OCI-LY1 (cell line): Measurements from ENCODE around the gene ADGRV1.

Experiments
- H2AFZ ChIP-seq: fragments of 200-600 bp; sonication (generic), shearing (Covaris generic); 2 replicates; pipeline ENCODE4 v1.6.0; 2014; ENCODE audit warnings: antibody characterized with exemption, mild to moderate bottlenecking, low read length
- H3F3A ChIP-seq: fragments of 200-600 bp; sonication (generic), shearing (Covaris generic); 2 replicates; pipeline ENCODE4 v1.6.0; 2014; ENCODE audit warnings: mild to moderate bottlenecking, antibody characterized with exemption, low read length, moderate library complexity; ENCODE audit not compliant: insufficient read depth
- H3K27ac ChIP-seq: fragments of 200-600 bp; sonication (generic); 2 replicates; pipeline ENCODE4 v1.5.1; 2014; ENCODE audit warnings: low read length, mixed run types, mild to moderate bottlenecking, low read depth; ENCODE audit not compliant: poor library complexity, severe bottlenecking
- H3K27me3 ChIP-seq: fragments of 200-600 bp; sonication (generic); 2 replicates; pipeline ENCODE4 v1.6.0; 2014; ENCODE audit warnings: antibody characterized with exemption, mild to moderate bottlenecking, low read length, moderate library complexity; ENCODE audit not compliant: insufficient read depth
- H3K36me3 ChIP-seq: fragments of 200-600 bp; sonication (generic); 2 replicates; pipeline ENCODE4 v1.6.1; 2014; ENCODE audit warnings: mild to moderate bottlenecking, antibody characterized with exemption, low read length, moderate library complexity, mixed read lengths; ENCODE audit not compliant: insufficient read depth
- H3K4me1 ChIP-seq: fragments of 200-600 bp; sonication (generic); 2 replicates; pipeline ENCODE4 v1.5.1; 2014; ENCODE audit warnings: mild to moderate bottlenecking, low read length, moderate library complexity; ENCODE audit not compliant: insufficient read depth, severe bottlenecking
- H3K4me2 ChIP-seq: fragments of 200-600 bp; sonication (generic), shearing (Covaris generic); 2 replicates; pipeline ENCODE4 v1.6.1; 2014; ENCODE audit warnings: low read length
- H3K4me3 ChIP-seq: fragments of 200-600 bp; sonication (generic); 2 replicates; pipeline ENCODE4 v1.5.1; 2014; ENCODE audit warnings: low read length, low read depth, mild to moderate bottlenecking, mixed read lengths; ENCODE audit not compliant: poor library complexity, severe bottlenecking
- H3K79me2 ChIP-seq: fragments of 200-600 bp; shearing (Covaris generic); 2 replicates; pipeline ENCODE4 v1.6.1; 2016; ENCODE audit warnings: mixed run types, low read length, mixed read lengths; ENCODE audit not compliant: insufficient read depth
- H3K9ac ChIP-seq: fragments of 200-600 bp; sonication (generic), shearing (Covaris generic); 2 replicates; pipeline ENCODE4 v1.6.1; 2014; ENCODE audit warnings: mild to moderate bottlenecking, low read length, mixed read lengths
- H3K9me2 ChIP-seq: fragments of 200-600 bp; sonication (generic), shearing (Covaris generic); 2 replicates; pipeline ENCODE4 v1.6.1; 2014; ENCODE audit warnings: low read depth, mild to moderate bottlenecking, low read length, mixed read lengths
- H3K9me3 ChIP-seq: fragments of 200-600 bp; shearing (Covaris generic); 2 replicates; pipeline ENCODE4 v1.6.1; 2014; ENCODE audit warnings: low read length, mixed read lengths
- H4K20me1 ChIP-seq: fragments of 200-600 bp; sonication (generic), shearing (Covaris generic); 2 replicates; pipeline ENCODE4 v1.6.0; 2016; ENCODE audit warnings: mild to moderate bottlenecking, low read length; ENCODE audit not compliant: insufficient read depth
- CTCF ChIP-seq: fragments of 200-600 bp; sonication (generic), shearing (Covaris generic); IDR thresholded peaks from 2 replicates; pipeline ENCODE4 v1.5.1; 2017; ENCODE audit warnings: mild to moderate bottlenecking, antibody characterized with exemption, low read length, moderate library complexity, mixed read lengths
- EZH2 ChIP-seq: fragments of 200-600 bp; sonication (generic), shearing (Covaris generic); IDR thresholded peaks from 2 replicates; pipeline ENCODE4 v1.8.0; 2017; ENCODE audit warnings: borderline replicate concordance, mixed run types, mild to moderate bottlenecking, antibody characterized with exemption, low read length, moderate library complexity, mixed read lengths

The ADGRV1 gene

GRCh38 chr5:91175708-91176107 is 617.1 kb downstream of the ADGRV1 start:
- no peak overlapping the region for H2AFZ ChIP-seq

GRCh38 chr5:91176288-91177016 is 617.9 kb downstream of the ADGRV1 start:
- Histone ChIP-seq H3K27me3 (no peaks in the 10 kb centered on the region), H3K36me3 (no peaks in the 10 kb centered on the region), H2AFZ (no peak overlapping the region), H3K79me2 (no peaks in the 10 kb centered on the region), H3F3A (no peaks in the 10 kb centered on the region), H3K9ac (no peak overlapping the region), H3K9me2 (no peaks in the 10 kb centered on the region), H3K27ac (no peak overlapping the region), H3K4me2 (no peak overlapping the region), H3K4me1 (no peaks in the 10 kb centered on the region), H3K9me3 (no peaks in the 10 kb centered on the region), H4K20me1 (no peaks in the 10 kb centered on the region), H3K4me3 (no peak overlapping the region)
- TF ChIP-seq EZH2: no peak
- TF ChIP-seq CTCF: no peak

More at GRCh38 chr5:91175708-91176107, 617.1 kb downstream of the ADGRV1 start:
- no peak overlapping the region for H3K9ac ChIP-seq
- no peak overlapping the region for H3K27ac ChIP-seq
- no peak overlapping the region for H3K4me3 ChIP-seq
- H3K4me1 ChIP-seq: no peaks in the 10 kb centered on the region
- H3K9me2 ChIP-seq: no peaks in the 10 kb centered on the region
- no peaks in the 10 kb centered on the region for H4K20me1 ChIP-seq
- H3K79me2 ChIP-seq: no peaks in the 10 kb centered on the region
- H3K4me2 ChIP-seq: no peak overlapping the region
- no peaks in the 10 kb centered on the region for H3K9me3 ChIP-seq
- no peak for TF ChIP-seq CTCF
- no peak for TF ChIP-seq EZH2
- no peaks in the 10 kb centered on the region for H3K27me3 ChIP-seq
- H3K36me3 ChIP-seq: no peaks in the 10 kb centered on the region
- H3F3A ChIP-seq: no peaks in the 10 kb centered on the region

GRCh38 chr5:91177085-91177484 is 618.5 kb downstream of the ADGRV1 start:
- no peak overlapping the region for H2AFZ ChIP-seq
- no peak for TF ChIP-seq CTCF
- no peak for TF ChIP-seq EZH2
- no peaks in the 10 kb centered on the region for H3K36me3 ChIP-seq
- H3K27me3 ChIP-seq: no peaks in the 10 kb centered on the region
- no peaks in the 10 kb centered on the region for H3K79me2 ChIP-seq
- H3F3A ChIP-seq: no peaks in the 10 kb centered on the region
- H3K4me3 ChIP-seq: no peak overlapping the region
- H3K4me2 ChIP-seq: no peak overlapping the region
- H3K4me1 ChIP-seq: no peaks in the 10 kb centered on the region
- H3K9me2 ChIP-seq: no peaks in the 10 kb centered on the region
- no peak overlapping the region for H3K9ac ChIP-seq
- H3K27ac ChIP-seq: no peak overlapping the region
- H3K9me3 ChIP-seq: no peaks in the 10 kb centered on the region
- H4K20me1 ChIP-seq: no peaks in the 10 kb centered on the region
